Measurements from ENCODE around the gene ING2.
"Not testable (repeated sequence)": the region's sequence is repeated elsewhere in the genome, so short reads cannot be mapped to it uniquely, and the experiment has no call there.

The ING2 gene, protein sequence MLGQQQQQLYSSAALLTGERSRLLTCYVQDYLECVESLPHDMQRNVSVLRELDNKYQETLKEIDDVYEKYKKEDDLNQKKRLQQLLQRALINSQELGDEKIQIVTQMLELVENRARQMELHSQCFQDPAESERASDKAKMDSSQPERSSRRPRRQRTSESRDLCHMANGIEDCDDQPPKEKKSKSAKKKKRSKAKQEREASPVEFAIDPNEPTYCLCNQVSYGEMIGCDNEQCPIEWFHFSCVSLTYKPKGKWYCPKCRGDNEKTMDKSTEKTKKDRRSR

DNA sequence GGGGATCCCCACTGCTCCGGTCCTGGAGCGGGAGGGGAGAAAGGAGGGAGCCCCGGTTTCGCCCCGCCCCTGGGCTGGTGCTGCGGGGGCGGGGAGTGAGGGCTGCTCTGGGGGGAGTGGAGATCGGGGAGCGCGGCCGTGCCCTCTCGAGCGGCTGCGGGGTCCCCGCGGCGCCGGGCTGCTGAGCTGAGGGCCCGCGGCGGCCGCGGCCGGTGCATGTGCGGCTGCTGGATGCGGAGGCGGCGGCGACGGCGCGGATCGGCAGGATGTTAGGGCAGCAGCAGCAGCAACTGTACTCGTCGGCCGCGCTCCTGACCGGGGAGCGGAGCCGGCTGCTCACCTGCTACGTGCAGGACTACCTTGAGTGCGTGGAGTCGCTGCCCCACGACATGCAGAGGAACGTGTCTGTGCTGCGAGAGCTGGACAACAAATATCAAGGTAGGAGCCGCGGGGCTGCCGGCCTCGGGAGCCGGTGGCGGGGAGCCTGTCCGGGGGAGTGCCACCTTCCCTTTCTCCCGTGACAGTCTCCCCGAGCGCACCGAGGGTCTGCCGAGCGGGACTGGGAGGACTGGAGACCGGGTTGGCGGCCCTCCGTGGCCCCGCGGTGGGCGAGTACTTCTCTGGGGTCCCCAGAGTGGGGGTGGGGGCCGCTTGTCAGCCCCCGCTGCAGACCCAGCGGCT is at the start of gene ING2:
Gene ING2 (plus strand): TSS at position 129 of the 681 bp plus-strand sequence. CDS start 138 bp downstream, at position 267.
- no peak for FAIRE-seq

DNA sequence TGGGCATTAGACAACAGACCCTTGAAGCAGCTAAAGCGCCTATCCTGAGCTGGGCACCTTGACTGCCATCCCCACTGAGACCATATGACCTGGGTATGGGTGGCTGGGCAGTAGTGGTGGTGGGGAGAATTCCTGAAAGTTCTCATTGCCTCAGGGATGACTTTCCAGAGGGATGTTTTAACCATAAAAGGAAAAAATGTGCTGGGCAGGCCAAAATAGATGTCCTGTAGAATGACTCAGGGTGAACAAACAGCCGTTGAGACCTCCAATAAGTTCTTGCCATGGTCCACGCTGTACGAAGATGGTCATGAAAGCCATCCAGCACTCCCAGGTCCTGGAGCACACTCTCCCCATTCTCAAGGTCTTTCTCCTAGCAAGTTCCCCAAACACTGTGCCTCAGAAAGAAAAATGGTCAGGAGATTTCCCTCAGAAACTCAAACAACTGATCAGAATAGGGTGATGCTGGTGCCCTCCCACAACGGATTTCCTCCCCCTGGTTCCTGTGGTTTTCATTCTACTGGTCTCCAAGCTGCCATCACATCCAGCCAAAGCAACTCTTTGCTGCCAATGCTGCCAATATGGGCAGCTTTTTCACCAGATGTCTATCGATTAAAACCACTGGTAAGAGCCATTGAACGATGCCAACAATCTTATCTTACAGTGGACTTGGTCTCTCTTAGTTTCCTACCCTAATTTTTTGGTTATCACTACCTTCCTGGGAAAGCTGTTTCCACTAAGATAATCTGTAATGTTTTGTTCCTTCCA is 49.2 kb upstream of the ING2 start:
- no peak for FAIRE-seq

DNA sequence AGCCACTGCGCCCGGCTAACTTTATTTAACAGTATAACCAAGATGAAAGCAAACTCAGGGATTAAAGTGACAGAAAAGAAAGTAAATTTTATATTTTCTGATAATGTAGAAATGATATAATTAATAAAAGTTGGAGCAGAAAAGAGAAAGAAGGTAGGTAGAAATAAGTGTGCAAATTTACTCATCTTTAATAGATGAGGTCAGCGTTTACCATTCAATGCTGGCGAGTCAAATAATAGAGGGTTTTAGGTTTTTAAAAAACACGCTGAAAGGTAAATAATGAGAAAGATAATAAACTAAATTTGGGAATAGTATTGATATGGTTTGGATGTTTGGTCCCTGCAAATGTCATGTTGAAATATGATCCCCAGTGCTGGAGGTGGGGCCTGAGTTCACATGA is 46.9 kb upstream of the ING2 start:
- FAIRE-seq: no peak

DNA sequence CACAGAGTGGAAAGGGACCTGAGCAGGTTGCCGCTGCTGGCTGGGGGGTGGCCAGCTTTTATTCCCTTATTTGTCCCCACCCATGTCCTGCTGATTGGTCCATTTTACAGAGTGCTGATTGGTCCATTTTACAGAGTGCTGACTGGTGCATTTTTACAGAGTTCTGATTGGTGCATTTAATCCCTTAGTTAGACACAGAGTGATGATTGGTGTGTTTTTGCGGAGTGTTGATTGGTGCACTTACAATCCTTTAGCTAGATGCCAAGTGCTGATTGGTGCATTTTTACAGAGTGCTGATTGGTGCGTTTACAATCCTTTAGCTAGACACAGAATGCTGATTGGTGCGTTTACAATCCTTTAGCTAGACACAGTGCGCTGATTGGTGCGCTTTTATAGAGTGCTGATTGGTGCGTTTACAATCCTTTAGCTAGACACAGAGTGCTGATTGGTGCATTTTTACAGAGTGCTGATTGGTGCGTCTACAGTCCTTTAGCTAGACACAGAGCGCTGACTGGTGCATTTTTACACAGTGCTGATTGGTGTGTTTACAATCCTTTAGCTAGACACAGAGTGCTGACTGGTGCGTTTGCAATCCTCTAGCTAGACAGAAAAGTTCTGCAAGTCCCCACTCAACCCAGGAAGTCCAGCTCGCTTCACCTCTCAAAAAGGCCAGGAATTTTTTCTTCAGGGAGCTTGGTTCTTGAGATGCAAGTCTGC is 40.8 kb upstream of the ING2 start:
- not testable (repeated sequence) for FAIRE-seq

DNA sequence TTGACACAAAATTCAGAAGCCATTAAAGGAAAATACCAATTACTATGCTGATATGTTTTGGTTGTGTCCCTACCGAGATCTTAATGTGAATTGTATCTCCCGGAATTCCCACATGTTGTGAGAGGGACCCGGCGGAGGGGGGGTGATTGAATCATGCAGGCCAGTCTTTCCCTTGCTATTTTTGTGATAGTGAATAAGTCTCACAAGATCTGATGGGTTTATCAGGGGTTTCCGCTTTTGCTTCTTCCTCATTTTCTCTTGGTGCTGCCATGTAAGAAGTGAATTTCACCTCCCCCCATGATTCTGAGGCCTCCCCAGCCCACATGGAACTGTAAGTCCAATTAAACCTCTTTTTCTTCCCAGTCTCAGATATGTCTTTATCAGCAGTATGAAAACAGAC is 39.0 kb upstream of the ING2 start:
- not testable (repeated sequence) for FAIRE-seq

DNA sequence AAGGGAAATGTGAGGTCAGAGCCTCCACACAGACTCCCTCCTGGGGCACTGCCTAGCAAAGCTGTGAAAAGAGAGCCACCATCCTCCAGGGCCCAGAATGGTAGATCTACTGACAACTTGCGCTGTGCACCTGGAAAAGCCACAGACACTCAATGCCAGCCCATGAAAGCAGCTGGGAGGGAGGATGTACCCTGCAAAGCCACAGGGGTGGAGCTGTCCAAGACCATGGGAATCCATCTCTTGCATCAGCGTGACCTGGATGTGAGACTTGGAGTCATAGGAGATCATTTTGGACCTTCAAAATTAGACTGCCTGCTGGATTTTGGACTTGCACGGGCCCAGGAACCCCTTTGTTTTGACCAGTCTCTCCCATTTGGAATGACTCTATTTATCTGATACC is 37.6 kb upstream of the ING2 start:
- FAIRE-seq: no peak

DNA sequence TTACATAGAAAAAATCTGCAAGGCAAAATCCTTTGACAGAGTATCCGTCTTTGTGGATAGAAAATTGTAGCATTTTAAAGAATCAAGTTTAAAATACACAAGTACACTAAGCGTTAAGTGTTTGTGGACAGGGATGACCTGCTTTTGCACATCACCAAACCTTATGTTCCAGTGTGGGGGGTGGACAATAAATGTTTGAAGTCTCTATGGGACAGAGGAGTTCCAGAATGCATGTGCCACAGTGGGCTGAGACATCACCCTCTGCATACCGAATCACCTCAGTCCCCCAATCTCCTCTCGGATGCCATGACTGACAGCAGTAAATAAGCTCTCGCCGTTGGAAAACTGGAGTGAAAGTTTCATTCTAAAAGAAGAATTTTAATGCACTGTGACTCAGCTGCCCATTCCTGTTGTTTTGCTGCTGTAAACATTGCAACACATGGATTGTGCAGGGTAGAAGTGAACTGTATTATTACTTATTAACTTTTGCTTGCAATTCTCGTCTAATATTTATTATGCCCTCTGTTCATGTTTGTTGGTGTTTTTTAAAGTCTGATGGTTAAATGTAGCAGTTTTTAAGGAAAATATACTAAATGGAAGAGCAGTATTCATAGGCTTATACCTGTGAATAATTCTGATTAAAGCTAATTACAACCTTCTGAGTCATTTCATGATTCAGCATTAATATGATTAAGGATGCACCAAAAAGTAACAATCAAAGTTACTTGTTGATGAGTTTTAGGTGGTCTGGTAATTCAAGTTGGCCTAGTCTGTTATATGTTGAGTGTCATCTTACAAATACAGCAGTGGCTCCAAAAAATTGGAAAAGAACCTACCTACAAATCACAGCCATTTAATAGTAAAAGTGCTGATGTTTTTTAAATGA is 36.4 kb upstream of the ING2 start:
- FAIRE-seq: no peak

DNA sequence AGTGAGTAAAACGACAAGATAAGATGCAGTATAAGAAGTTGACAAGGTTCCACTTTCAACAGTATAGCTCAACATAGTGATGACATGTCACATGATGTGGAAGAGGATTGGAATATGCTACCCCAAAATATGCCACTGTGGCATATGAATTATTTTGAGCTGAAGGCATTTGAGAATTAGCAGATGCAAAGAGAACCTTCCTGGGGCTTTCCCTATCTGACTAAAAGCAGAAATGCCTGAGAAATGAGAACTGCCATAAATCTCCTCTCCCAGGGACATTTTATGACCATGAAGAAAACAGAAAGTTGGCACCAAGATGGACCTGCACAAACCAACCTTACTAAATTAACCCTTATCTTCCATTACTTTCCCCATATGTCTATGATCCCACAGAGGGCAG is 35.6 kb upstream of the ING2 start:
- no peak for FAIRE-seq

DNA sequence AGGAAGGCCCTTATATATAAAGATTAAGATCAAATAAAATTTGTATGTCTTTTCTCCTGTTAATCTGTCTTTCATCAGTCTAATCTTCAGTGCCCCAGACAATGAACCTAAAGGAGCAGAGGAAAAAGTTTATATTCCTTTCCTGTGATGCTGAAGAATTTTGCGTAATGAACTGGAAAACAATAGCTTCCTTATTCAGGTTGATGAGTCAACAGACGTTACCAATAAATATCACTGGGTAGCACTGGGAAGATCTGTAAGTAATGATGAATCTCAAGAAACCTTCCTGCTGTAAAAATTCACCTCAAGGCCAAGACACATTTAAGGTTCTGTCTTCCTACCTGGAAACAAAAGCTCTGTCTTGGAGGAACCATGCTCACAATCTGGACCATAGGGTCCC is 34.9 kb upstream of the ING2 start:
- no peak for FAIRE-seq

DNA sequence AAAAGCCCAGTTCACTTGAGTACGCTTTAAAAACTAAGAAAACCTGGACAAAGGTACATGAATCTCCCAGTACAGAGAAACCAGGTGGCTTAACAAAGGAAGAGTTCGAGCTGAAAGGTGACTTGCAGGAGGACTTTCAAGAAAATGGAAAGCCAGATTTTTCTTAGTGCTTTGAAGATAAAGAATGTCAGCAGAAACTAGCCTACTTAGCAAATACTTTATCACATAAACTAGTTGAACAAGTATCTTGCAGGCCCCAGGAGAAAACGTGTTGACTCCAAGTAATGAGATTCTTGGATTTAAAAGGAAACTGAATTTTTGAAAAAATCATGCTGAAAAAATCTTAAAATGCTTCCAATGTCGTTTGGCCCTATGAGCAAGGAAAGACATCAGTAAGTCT is 34.0 kb upstream of the ING2 start:
- FAIRE-seq: no peak

DNA sequence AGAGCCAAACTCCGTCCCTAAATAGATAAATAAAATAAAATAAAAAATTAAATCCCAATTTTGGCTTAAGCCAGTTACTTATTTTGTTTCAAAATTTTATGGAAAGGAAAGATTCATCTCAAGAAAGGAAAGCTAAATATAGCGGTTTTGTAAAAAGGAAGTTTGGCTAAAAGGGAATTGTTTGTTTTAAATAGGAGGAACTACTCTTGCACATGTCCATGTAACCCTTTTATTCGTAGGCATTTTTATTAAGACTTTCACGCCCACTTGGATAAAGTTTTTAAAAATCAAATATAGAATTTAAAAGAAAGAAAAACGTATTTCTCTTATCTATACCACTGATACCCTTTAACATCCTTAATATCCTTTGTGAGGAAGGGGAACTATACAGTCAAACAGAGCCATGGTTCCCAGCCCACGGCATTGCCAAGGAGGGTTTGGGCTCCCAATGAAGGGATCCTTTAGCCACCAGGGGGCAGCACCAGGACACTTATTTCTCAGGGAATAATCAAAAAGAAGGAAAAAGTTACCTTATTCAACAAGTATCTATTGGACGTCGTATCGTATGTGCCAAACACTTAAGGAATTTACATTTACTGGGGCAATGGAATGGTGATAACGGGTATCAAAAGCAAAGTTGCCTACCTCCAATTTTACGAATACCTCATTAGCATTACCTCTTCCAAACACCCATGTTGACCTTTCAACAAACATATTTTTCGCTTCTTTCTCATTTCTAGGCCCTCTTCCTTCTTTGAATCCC is 32.7 kb upstream of the ING2 start:
- FAIRE-seq: peak; percentile 93

DNA sequence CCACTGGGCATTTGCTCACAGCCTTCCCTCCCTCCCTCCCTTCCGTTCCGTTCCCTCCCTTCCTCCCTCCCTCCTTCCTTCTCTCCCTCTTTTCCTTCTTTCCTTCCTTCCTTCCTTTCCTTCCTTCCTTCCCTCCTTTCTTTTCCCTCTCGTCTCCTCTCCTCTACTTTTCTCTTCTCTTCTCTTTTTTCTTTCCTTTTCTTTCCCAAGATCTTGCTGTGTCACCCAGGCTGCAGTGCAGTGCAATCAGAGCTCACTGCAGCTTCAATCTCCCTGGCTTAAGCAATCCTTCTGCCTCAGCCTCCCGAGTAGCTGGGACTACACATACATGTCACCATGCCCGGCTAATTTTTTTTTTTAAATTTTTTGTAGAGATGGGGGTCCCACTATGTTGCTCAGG is 26.7 kb upstream of the ING2 start:
- FAIRE-seq: no peak

DNA sequence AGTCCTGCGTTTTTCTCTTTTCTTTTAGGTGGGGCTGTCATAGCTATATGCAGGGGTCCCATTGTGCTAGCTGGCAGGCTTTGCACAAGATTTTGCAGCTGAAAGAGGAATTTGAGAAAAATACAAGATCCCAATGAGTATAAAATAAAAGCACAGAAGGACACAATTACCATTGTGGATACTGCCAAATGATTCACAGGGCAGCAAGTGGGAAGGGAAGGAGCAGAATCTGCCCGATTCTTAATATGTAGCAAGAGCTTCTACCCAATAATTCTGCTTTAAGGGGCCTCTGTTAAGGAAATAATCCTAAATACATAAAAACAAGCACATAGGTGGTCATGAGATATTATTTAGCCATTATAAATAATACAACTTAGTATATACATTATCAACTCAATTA is 25.9 kb upstream of the ING2 start:
- FAIRE-seq: no peak

DNA sequence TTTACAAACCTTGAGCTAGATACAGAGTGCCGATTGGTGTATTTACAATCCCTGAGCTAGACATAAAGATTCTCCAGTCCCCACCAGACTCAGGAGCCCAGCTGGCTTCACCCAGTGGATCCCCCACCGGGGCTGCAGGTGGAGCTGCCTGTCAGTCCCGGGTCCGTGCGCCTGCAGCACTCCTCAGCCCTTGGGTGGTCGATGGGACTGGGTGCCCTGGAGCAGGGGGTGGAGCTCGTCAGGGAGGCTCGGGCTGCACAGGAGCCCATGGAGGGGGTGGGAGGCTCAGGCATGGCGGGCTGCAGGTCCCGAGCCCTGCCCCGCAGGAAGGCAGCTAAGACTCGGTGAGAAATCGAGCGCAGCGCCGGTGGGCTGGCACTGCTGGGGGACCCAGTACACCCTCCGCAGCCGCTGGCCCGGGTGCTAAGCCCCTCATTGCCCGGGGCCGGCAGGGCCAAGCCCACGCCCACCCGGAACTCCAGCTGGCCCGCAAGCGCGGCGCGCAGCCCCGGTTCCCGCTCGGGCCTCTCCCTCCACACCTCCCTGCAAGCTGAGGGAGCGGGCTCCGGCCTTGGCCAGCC is 22.3 kb upstream of the ING2 start:
- FAIRE-seq: not testable (repeated sequence)

DNA sequence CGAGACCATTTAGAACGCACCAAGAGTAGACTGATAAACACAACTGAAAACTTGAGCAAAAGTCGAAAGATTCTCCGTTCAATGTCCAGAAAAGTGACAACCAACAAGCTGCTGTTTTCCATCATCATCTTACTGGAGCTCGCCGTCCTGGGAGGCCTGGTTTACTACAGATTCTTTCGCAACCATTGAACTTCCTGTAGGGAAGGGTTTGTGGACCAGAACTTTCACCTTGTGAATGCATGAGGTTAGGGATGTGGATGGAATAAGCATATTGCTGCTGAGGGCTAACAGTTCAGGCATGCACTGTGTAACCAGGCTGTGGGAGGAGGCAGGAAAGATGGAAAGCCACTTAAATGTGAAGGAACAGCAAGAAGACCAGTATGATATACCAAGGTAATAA is 20.9 kb upstream of the ING2 start:
- no peak for FAIRE-seq

DNA sequence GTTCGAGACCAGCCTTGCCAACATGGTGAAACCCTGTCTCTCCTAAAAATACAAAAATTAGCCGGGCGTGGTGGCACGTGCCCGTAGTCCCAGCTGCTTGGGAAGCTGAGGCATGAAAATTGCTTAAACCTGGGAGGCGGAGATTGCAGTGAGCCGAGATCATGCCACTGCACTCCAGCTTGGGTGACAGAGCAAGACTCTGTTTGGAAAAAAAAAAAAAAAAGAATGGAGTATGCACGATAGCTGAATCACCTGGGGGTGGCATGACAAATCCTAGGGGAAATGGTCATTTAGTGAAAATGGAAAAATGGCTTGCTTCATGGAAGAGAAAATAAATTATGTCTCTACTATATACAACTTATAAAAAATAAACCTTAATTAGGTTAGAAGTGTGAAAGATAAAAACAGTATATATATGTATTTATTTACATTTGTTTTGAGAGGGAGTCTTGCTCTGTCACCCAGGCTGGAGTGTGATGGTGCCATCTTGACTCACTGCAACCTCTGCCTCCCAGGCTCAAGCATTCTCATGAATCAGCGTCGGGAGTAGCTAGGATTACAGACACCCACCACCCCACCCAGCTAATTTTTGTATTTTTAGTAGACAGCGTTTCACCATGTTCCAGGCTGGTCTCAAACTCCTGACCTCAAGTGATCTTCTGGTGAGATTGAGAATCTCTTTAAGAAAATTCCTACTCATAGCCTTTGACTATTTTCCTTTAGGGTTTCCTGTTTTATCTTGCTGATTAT is 19.3 kb upstream of the ING2 start:
- no peak for FAIRE-seq

DNA sequence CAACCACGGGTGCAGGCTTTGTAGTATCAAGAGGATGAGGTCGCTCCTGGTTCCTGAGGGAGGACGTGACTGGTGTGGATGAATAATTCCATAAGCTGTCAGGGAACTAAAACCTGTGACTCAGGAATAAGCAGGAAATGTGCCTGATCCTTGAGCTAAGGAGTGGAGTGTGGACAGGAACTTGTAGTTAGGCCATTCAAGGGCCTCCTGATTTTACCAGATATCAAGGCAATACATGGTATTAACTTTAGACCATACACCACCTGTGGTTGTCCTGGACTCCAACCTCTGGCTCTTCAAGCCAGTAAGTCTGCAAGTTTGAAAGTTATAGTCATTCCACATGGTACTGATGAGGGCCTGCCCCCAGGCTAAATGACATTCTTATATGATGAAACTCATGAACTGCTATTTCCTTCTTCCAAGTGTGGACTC is 12.1 kb upstream of the ING2 start:
- no peak for FAIRE-seq

DNA sequence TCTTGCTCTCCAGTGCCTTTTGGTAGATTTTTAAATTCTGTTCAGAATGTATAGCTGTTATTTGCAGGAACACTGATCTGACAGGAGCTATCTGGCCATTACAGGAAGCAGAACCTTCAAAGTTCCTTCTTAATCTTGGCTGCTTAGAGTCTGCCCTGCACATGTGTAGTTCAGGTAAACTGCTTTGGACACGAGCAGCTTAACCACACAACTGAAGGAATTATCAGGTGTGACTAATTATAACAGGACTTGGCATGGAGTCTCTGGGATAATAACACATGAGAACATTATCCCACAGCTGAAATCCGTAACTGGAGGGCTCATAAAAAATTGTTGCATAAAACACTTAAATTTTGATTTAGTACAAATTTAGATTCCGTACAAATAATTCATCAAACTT is 11.6 kb upstream of the ING2 start:
- no peak for FAIRE-seq

DNA sequence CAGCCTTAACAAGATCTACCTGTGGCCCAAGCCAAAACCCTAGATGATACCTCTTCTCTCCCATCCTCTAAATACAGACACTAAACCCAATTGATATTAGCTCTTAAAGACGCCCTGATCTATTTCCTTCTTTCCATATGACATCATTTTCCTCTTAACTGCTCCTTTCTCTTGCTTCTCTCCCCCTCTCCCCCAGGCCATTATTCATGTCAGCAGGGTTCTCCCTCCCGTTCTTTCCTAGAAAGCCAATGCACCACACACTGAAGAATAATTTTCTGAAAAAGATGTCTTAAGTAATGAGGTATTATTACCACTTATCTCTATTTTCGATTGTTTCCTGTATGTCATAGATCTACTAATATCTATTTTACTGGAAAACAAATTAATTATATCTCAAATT is 9.7 kb upstream of the ING2 start:
- no peak for FAIRE-seq

DNA sequence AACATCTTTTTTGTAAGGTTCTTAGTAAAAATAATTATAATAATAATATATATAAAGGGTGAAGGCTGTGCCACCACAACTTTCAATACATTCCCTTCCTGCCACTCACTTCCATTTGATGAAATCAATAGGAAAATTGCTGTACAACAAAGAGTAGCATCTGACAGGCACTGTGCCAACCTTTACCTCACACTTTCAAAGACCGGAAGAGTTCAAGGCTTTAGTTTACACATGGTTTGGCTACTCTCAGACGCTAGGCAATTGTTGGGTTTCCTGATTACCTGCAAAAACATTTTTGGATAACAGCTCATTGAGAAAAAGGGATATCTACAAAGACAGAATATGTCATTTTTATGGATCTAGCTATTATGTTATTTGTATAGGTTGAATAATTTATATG is 5.5 kb upstream of the ING2 start:
- FAIRE-seq: no peak
